HCT116 (cell line): ENCODE data around the gene NDUFS8. TPM values are rescaled to one million over a fixed set of nuclear protein-coding genes. Genes with fewer than 3 reads are reported as not detected.

Experiments used
- ATAC-seq: fragments of 200-7000 bp; cut with Tn5 transposase; 2 replicates; pipeline ENCODE4 v1.9.1; 2020; ENCODE audit warnings: mild to moderate bottlenecking, moderate library complexity
- BruUV-seq: library from RNA; stranded (reverse); fragments of 400-500 nt; replicated peaks from 2 replicates; lab custom pipeline; 2021; lab: Mats Ljungman, UMichigan
- CTCF ChIA-PET: fragments of 300-600 bp; sonication (Branson Sonifier 250); formaldehyde crosslinking; loops from one replicate; lab custom pipeline; 2021; ENCODE audit warnings: antibody characterized with exemption; lab: Charles Lee
- POLR2A ChIA-PET: fragments of 300-600, 350-600 bp; sonication (Branson Sonifier 250); formaldehyde crosslinking; loops from one replicate; lab custom pipeline; 2021; ENCODE audit warnings: antibody characterized with exemption; lab: Charles Lee
- RAD21 ChIA-PET, 2 experiments: fragments of 300-600 bp; sonication (Branson Sonifier 250); formaldehyde crosslinking; loops; one replicate each; lab custom pipeline; 2023; ENCODE audit warnings: low total read pairs in 2 of 2; ENCODE audit not compliant: uncharacterized antibody in 2 of 2, unreplicated experiment in 2 of 2, low non-redundant PET in 1 of 2; lab: Charles Lee
- DNase-seq: peaks from one replicate; pipeline ENCODE4 v3.0.0-alpha.2; 2010; ENCODE audit warnings: low read depth, low spot score
- H2AFZ ChIP-seq: fragments of 200-600 bp; shearing (Covaris generic), sonication (generic); 2 replicates; pipeline ENCODE4 v1.6.1; 2017; ENCODE audit warnings: low read depth, mixed run types, mixed read lengths, antibody characterized with exemption, low read length; ENCODE audit not compliant: poor library complexity, severe bottlenecking
- H3K27ac ChIP-seq: 2 replicates; pipeline ENCODE4 v1.5.1; 2012; ENCODE audit warnings: low read depth, low read length
- H3K27me3 ChIP-seq: fragments of 200-600 bp; sonication (generic); 2 replicates; pipeline ENCODE4 v1.6.1; 2016; ENCODE audit warnings: mixed run types, low read length, mixed read lengths; ENCODE audit not compliant: insufficient read depth
- H3K36me3 ChIP-seq, 2 experiments: fragments of 200-500 bp in 1 of 2; fragments of 200-600 bp in 1 of 2; sonication (Bioruptor generic) in 1 of 2; sonication (generic) in 1 of 2; 2 replicates each; pipeline versions ENCODE4 v1.5.1 to v1.6.1; 2014 to 2016; ENCODE audit warnings: low read length in 2 of 2, inconsistent platforms in 1 of 2, mixed read lengths in 1 of 2, mixed run types in 1 of 2; ENCODE audit not compliant: insufficient read depth in 2 of 2, control insufficient read depth in 1 of 2
- H3K4me1 ChIP-seq, 2 experiments: fragments of 200-600 bp in 1 of 2; sonication (generic) in 1 of 2; 2 replicates each; pipeline versions ENCODE4 v1.5.1 to v1.6.1; 2012 to 2017; ENCODE audit warnings: low read length in 2 of 2, inconsistent platforms in 1 of 2, mild to moderate bottlenecking in 1 of 2, mixed read lengths in 1 of 2, mixed run types in 1 of 2, moderate library complexity in 1 of 2; ENCODE audit not compliant: insufficient read depth in 2 of 2, control insufficient read depth in 1 of 2
- H3K4me2 ChIP-seq: fragments of 200-600 bp; sonication (generic); 2 replicates; pipeline ENCODE4 v1.6.1; 2017; ENCODE audit warnings: mixed run types, low read length, mixed read lengths
- H3K4me3 ChIP-seq, 2 experiments: fragments of 200-600 bp in 1 of 2; sonication (generic) in 1 of 2; replicated peaks in 1 of 2; 2 replicates each; pipeline ENCODE4 v1.5.1; 2011 to 2016; ENCODE audit warnings: low read length in 2 of 2, control low read depth in 1 of 2, low read depth in 1 of 2, mild to moderate bottlenecking in 1 of 2, mixed read lengths in 1 of 2, mixed run types in 1 of 2
- H3K79me2 ChIP-seq: fragments of 200-600 bp; sonication (generic); 2 replicates; pipeline ENCODE4 v1.6.1; 2017; ENCODE audit warnings: mild to moderate bottlenecking, mixed run types, low read length, moderate library complexity, mixed read lengths; ENCODE audit not compliant: insufficient read depth
- H3K9ac ChIP-seq: fragments of 200-600 bp; sonication (generic); 2 replicates; pipeline ENCODE4 v1.6.1; 2016; ENCODE audit warnings: low read length, mixed read lengths
- H3K9me2 ChIP-seq: fragments of 200-600 bp; sonication (generic), shearing (Covaris generic); 2 replicates; pipeline ENCODE4 v1.6.1; 2017; ENCODE audit warnings: mixed run types, mild to moderate bottlenecking, moderate library complexity; ENCODE audit not compliant: insufficient read depth
- H3K9me3 ChIP-seq, 2 experiments: fragments of 200-500 bp in 1 of 2; fragments of 200-600 bp in 1 of 2; sonication (Bioruptor generic) in 1 of 2; sonication (generic) in 1 of 2; 2 replicates each; pipeline ENCODE4 v1.6.1; 2014 to 2017; ENCODE audit warnings: low read length in 2 of 2, mixed read lengths in 2 of 2, inconsistent platforms in 1 of 2, low read depth in 1 of 2, mild to moderate bottlenecking in 1 of 2, mixed run types in 1 of 2, moderate library complexity in 1 of 2; ENCODE audit not compliant: control insufficient read depth in 1 of 2, insufficient read depth in 1 of 2
- H4K20me1 ChIP-seq: fragments of 200-600 bp; sonication (generic), shearing (Covaris generic); 2 replicates; pipeline ENCODE4 v1.6.1; 2017; ENCODE audit warnings: mixed run types, mild to moderate bottlenecking, moderate library complexity; ENCODE audit not compliant: insufficient read depth
- ATF3 ChIP-seq: IDR thresholded peaks from 2 replicates; pipeline ENCODE4 v1.6.1; 2012
- CBX3 ChIP-seq: IDR thresholded peaks from 2 replicates; pipeline ENCODE4 v1.6.1; 2012; ENCODE audit warnings: low read depth
- CEBPB ChIP-seq: IDR thresholded peaks from 2 replicates; pipeline ENCODE4 v1.6.1; 2012; ENCODE audit warnings: low read depth
- CTCF ChIP-seq, 3 experiments: fragments of 200-600 bp in 1 of 3; sonication (generic) in 1 of 3; IDR thresholded peaks in 2 of 3; conservative IDR thresholded peaks in 1 of 3; 2 replicates each; pipeline ENCODE4 v1.5.1; 2012 to 2017; ENCODE audit warnings: low read depth in 2 of 3, low read length in 2 of 3, antibody characterized with exemption in 1 of 3, borderline replicate concordance in 1 of 3, control low read depth in 1 of 3, mild to moderate bottlenecking in 1 of 3, mixed read lengths in 1 of 3, mixed run types in 1 of 3, moderate library complexity in 1 of 3; ENCODE audit not compliant: insufficient read depth in 1 of 3
- EGR1 ChIP-seq: IDR thresholded peaks from 2 replicates; pipeline ENCODE4 v1.6.1; 2012; ENCODE audit warnings: low read depth
- EZH2 ChIP-seq: fragments of 200-600 bp; sonication (generic); IDR thresholded peaks from 2 replicates; pipeline ENCODE4 v1.6.1; 2017; ENCODE audit warnings: antibody characterized with exemption, mixed run types
- FOSL1 ChIP-seq: IDR thresholded peaks from 2 replicates; pipeline ENCODE4 v1.6.1; 2012; ENCODE audit warnings: low read depth
- JUND ChIP-seq: IDR thresholded peaks from 2 replicates; pipeline ENCODE4 v1.6.1; 2012
- MAX ChIP-seq: IDR thresholded peaks from 2 replicates; pipeline ENCODE4 v1.6.1; 2012
- POLR2A ChIP-seq: IDR thresholded peaks from 2 replicates; pipeline ENCODE4 v1.7.0; 2011; ENCODE audit warnings: borderline replicate concordance; ENCODE audit not compliant: insufficient read depth, insufficient read length; ENCODE audit errors: extremely low read depth
- POLR2AphosphoS5 ChIP-seq: IDR thresholded peaks from 2 replicates; pipeline ENCODE4 v1.6.1; 2011; ENCODE audit warnings: mild to moderate bottlenecking, low read depth, low read length, moderate library complexity
- RAD21 ChIP-seq: IDR thresholded peaks from 2 replicates; pipeline ENCODE4 v1.6.1; 2012; ENCODE audit warnings: low read depth, mild to moderate bottlenecking
- REST ChIP-seq: IDR thresholded peaks from 2 replicates; pipeline ENCODE4 v1.6.1; 2012; ENCODE audit warnings: low read depth
- SIN3A ChIP-seq: IDR thresholded peaks from 2 replicates; pipeline ENCODE4 v1.6.1; 2012; ENCODE audit warnings: low read depth
- SP1 ChIP-seq: IDR thresholded peaks from 2 replicates; pipeline ENCODE4 v1.6.1; 2012; ENCODE audit warnings: low read depth
- SRF ChIP-seq: IDR thresholded peaks from 2 replicates; pipeline ENCODE4 v1.6.1; 2012; ENCODE audit warnings: low read depth
- TCF7L2 ChIP-seq: IDR thresholded peaks from 2 replicates; pipeline ENCODE4 v1.7.0; 2011; ENCODE audit warnings: borderline replicate concordance, inconsistent platforms; ENCODE audit not compliant: insufficient read depth, insufficient read length; ENCODE audit errors: extremely low read depth
- YY1 ChIP-seq: IDR thresholded peaks from 2 replicates; pipeline ENCODE4 v1.6.1; 2011; ENCODE audit warnings: low read length, low read depth, moderate library complexity, mild to moderate bottlenecking; ENCODE audit not compliant: insufficient replicate concordance; ENCODE audit errors: extremely low read depth
- ZBTB33 ChIP-seq: IDR thresholded peaks from 2 replicates; pipeline ENCODE4 v1.6.1; 2011; ENCODE audit warnings: mild to moderate bottlenecking, low read length, moderate library complexity; ENCODE audit not compliant: insufficient replicate concordance; ENCODE audit errors: extremely low read depth
- ZFX ChIP-seq: fragments of 450-650 bp; IDR thresholded peaks from 2 replicates; pipeline ENCODE4 v1.6.1; 2017
- intact Hi-C: fragments of 100-400 bp; cut with micrococcal nuclease; formaldehyde crosslinking; loops from 2 replicates; pipeline ENCODE4 v1.10.0; 2022
- total RNA-seq: library from RNA; stranded (reverse); gene quantifications from one replicate; pipeline ENCODE4 v1.2.1, GENCODE V29; 2021; ENCODE audit not compliant: unreplicated experiment

The NDUFS8 gene
- total RNA-seq, 1 experiment from 2014 or later, result 189 TPM

GRCh38 chr11:68002575-68002937 is 27.9 kb upstream of the NDUFS8 start:
- peak overlapping the region; percentile 77 for H3K27ac ChIP-seq
- peaks cover 13 to 32% of the 10 kb centered on the region in 2 experiments for H3K4me1 ChIP-seq
- H4K20me1 ChIP-seq, result no peaks in the 10 kb centered on the region
- no peaks in the 10 kb centered on the region for H3K9me2 ChIP-seq
- TF ChIP-seq MAX, result no peak
- TF ChIP-seq SP1, result no peak
- no peak for TF ChIP-seq JUND
- TF ChIP-seq ZFX, result no peak
- TF ChIP-seq CEBPB, result no peak
- TF ChIP-seq TCF7L2, result no peak
- TF ChIP-seq REST, result no peak
- TF ChIP-seq CTCF (IDR thresholded peaks at IDR 0.05 in 2 of 3, conservative IDR thresholded peaks at IDR 0.05 in 1 of 3; ENCODE audit: borderline replicate concordance in 1 of 3, insufficient read depth in 1 of 3, low read depth in 2 of 3, low read length in 2 of 3), result no peak
- TF ChIP-seq SRF, result no peak
- no peak for TF ChIP-seq ZBTB33
- no peak for TF ChIP-seq RAD21
- no peak for TF ChIP-seq FOSL1
- TF ChIP-seq POLR2A, result no peak
- no peak for TF ChIP-seq ATF3
- TF ChIP-seq YY1, result no peak
- TF ChIP-seq EGR1, result no peak
- no peak for TF ChIP-seq SIN3A
- TF ChIP-seq POLR2AphosphoS5, result no peak
- TF ChIP-seq CBX3, result no peak
- TF ChIP-seq EZH2, result no peak
- ChIA-PET CTCF (interaction anchor here (1.2 kb wide), 1 partner anchor 47 kb away, joined by 3 read pairs; no protein-coding TSS in a partner anchor), RAD21 (no interaction called here), POLR2A (no interaction called here)
- no peak overlapping the region for H2AFZ ChIP-seq
- H3K79me2 ChIP-seq, result 0 out of 2 replicates have a peak, but pooled peaks cover 4% of the 10 kb centered on the region
- H3K9me3 ChIP-seq, result no peaks in the 10 kb centered on the region
- DNase-seq (no peak), ATAC-seq (no peak)
- H3K4me3 ChIP-seq, result peak overlapping the region; percentile 58 to 78
- peak overlapping the region; percentile 78; the same call in 1 of the 2 replicates for H3K9ac ChIP-seq
- no TSS peak for BruUV-seq
- intact Hi-C loops, result no loop called here
- no peaks in the 10 kb centered on the region for H3K27me3 ChIP-seq
- H3K36me3 ChIP-seq, result no peaks in the 10 kb centered on the region
- peak overlapping the region; percentile 98 for H3K4me2 ChIP-seq
